Sigmoid colon (tissue), 4 donors: ENCODE data around the gene GEMIN5.

ENCODE experiments used
- EP300 ChIP-seq, 4 donors: sonication (generic); formaldehyde crosslinking; IDR thresholded peaks; one replicate each; pipeline ENCODE4 v1.6.1; 2017; ENCODE audit warnings: antibody characterized with exemption in 4 of 4
- POLR2AphosphoS5 ChIP-seq, 4 donors: sonication (generic); formaldehyde crosslinking; IDR thresholded peaks; one replicate each; pipeline ENCODE4 v1.6.1; 2017; ENCODE audit warnings: antibody characterized with exemption in 4 of 4
- TF ChIP-seq, protein P1 (sequence below), 4 experiments: fragments of 450-650 bp in 3 of 4; fragments of 200-600 bp in 1 of 4; IDR thresholded peaks; one replicate each; pipeline ENCODE4 v1.5.1; 2016 to 2019; ENCODE audit warnings: antibody characterized with exemption in 4 of 4, mild to moderate bottlenecking in 3 of 4, moderate library complexity in 2 of 4

DNA sequence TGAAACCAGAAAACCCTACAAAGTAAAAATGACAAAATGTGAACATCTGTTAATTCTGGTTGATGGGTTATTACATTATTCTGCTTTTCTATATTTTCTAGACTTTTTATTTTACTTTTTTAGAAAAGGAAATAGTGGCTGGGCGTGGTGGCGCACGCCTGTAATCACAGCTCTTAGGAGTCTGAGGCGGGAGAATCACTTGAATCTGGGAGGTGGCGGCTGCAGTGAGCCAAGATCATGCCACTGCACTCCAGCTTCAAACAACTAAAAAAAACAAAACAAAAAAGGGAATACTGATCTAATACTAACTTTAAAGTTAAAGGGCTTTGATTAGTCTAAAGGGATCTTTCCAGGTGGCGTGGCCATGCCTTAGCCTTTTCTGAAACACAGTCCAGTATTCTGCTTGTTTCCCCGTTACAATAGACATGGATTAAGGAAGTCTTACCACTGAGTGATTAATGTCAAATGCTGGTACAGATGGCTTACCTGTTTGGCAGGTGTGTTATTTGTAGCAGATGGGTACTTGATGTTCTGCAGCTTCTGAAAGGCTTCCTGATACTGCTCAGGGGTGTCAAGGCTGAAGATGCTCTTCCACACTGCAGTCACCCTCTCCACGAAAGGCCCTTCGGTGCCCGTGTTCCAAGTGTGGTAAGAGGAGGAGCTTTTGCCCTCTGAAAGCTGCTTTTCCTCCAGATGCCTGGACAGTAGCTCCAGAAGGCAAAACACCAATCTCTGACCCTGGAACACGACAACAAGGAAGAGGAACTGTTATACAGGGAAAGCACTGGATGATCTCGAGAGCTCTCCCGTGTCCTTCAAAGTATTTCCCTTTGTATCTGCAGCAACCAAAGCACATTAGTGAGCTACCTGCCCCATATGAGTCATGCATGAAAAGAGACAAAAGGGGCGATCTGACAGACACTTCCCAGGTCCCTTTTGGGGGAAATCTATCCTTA is 42.1 kb downstream of the GEMIN5 start:
- TF ChIP-seq, protein P1, sequence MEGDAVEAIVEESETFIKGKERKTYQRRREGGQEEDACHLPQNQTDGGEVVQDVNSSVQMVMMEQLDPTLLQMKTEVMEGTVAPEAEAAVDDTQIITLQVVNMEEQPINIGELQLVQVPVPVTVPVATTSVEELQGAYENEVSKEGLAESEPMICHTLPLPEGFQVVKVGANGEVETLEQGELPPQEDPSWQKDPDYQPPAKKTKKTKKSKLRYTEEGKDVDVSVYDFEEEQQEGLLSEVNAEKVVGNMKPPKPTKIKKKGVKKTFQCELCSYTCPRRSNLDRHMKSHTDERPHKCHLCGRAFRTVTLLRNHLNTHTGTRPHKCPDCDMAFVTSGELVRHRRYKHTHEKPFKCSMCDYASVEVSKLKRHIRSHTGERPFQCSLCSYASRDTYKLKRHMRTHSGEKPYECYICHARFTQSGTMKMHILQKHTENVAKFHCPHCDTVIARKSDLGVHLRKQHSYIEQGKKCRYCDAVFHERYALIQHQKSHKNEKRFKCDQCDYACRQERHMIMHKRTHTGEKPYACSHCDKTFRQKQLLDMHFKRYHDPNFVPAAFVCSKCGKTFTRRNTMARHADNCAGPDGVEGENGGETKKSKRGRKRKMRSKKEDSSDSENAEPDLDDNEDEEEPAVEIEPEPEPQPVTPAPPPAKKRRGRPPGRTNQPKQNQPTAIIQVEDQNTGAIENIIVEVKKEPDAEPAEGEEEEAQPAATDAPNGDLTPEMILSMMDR (IDR thresholded peaks at IDR 0.05) = no peak
- TF ChIP-seq POLR2AphosphoS5 (IDR thresholded peaks at IDR 0.05) (no peak), EP300 (IDR thresholded peaks at IDR 0.05) (no peak)
